ENCODE measurements around the gene TRIM47.

The TRIM47 gene

DNA sequence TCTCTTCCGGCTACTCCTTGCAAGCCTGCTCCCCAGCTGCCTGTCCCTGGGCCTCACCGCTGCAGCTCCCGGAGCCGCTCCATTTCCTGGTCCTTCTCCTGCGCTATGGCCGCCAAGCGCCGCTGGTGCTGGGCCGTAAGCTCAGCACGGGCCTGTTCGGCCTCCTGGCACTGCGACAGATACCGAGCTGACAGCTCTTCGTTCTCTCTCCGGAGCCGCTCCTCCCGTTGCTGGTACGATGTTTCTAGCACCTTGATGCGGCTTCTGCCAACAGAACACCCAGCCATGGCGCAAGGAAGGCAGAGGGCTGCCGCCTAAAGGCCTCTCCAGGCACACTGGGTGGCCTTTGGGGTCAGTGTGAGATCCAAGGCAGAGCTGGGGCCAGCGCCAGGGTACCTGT, 41.2 kb upstream of the TRIM47 start:
- Histone ChIP-seq H3K9ac (ENCODE audit: low read length) (no peak overlapping the region), H3K27me3 (ENCODE audit: low read length) (no peaks in the 10 kb centered on the region), H2AFZ (ENCODE audit: low read depth, low read length, severe bottlenecking) (no peak overlapping the region), H3K9me2 (replicated peaks; ENCODE audit: insufficient read depth, low read length) (no peaks in the 10 kb centered on the region), H3K9me3 (ENCODE audit: insufficient read depth, low read length) (no peaks in the 10 kb centered on the region), H3K36me3 (ENCODE audit: low read length) (no peaks in the 10 kb centered on the region), H4K20me1 (ENCODE audit: low read depth, low read length) (no peaks in the 10 kb centered on the region), H3K4me3 (ENCODE audit: insufficient read depth, low read length, poor library complexity, severe bottlenecking) (no peak overlapping the region), H3K4me2 (ENCODE audit: low read depth, low read length, poor library complexity, severe bottlenecking) (no peak overlapping the region), H3F3A (ENCODE audit: insufficient read depth) (no peaks in the 10 kb centered on the region), H3K27ac (ENCODE audit: low read depth, low read length) (no peak overlapping the region), H3K79me2 (ENCODE audit: insufficient read depth, low read length) (no peaks in the 10 kb centered on the region)
- TF ChIP-seq, protein P1, sequence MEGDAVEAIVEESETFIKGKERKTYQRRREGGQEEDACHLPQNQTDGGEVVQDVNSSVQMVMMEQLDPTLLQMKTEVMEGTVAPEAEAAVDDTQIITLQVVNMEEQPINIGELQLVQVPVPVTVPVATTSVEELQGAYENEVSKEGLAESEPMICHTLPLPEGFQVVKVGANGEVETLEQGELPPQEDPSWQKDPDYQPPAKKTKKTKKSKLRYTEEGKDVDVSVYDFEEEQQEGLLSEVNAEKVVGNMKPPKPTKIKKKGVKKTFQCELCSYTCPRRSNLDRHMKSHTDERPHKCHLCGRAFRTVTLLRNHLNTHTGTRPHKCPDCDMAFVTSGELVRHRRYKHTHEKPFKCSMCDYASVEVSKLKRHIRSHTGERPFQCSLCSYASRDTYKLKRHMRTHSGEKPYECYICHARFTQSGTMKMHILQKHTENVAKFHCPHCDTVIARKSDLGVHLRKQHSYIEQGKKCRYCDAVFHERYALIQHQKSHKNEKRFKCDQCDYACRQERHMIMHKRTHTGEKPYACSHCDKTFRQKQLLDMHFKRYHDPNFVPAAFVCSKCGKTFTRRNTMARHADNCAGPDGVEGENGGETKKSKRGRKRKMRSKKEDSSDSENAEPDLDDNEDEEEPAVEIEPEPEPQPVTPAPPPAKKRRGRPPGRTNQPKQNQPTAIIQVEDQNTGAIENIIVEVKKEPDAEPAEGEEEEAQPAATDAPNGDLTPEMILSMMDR (IDR thresholded peaks at IDR 0.05; ENCODE audit: insufficient read depth, low read length, poor library complexity, severe bottlenecking), result no peak
- TF ChIP-seq EZH2phosphoT487 (conservative IDR thresholded peaks at IDR 0.05; ENCODE audit: low read length), result no peak

DNA sequence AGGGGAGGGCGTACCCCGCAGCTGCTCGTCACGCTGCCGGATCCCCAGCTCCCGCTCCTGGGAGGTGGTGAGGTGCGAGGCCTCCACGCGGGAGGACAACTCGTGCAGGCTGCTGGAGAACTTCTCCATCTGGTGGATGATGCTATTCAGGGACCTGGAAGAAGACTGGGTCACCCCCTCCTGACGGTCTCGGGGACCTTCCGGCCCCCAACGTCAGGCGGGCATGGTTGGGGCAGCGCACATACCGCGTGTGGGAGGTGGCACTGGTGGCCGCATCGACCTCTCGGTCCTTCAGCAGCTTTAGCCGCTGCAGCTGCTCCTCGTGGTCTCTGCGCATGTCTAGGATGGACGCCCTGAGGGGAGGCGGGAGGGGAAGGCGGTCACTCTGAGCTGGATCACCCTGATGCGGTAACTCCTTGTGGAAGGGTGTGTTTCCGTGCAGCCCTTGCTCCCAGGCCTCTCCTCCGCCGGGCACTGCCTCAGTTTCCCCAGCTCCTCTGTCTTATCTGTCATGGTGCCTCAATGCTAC, 39.6 kb upstream of the TRIM47 start:
- H3K9me3 ChIP-seq (ENCODE audit: insufficient read depth, low read length), result no peaks in the 10 kb centered on the region
- H3K36me3 ChIP-seq (ENCODE audit: low read length), result no peaks in the 10 kb centered on the region
- H3K9me2 ChIP-seq (replicated peaks; ENCODE audit: insufficient read depth, low read length), result no peaks in the 10 kb centered on the region
- H3F3A ChIP-seq (ENCODE audit: insufficient read depth), result no peaks in the 10 kb centered on the region
- H3K27me3 ChIP-seq (ENCODE audit: low read length), result no peaks in the 10 kb centered on the region
- no peak overlapping the region for H3K4me2 ChIP-seq (ENCODE audit: low read depth, low read length, poor library complexity, severe bottlenecking)
- H3K27ac ChIP-seq (ENCODE audit: low read depth, low read length), result no peak overlapping the region
- H3K4me3 ChIP-seq (ENCODE audit: insufficient read depth, low read length, poor library complexity, severe bottlenecking), result no peak overlapping the region
- H4K20me1 ChIP-seq (ENCODE audit: low read depth, low read length), result no peaks in the 10 kb centered on the region
- no peaks in the 10 kb centered on the region for H3K79me2 ChIP-seq (ENCODE audit: insufficient read depth, low read length)
- no peak overlapping the region for H2AFZ ChIP-seq (ENCODE audit: low read depth, low read length, severe bottlenecking)
- no peak for TF ChIP-seq EZH2phosphoT487 (conservative IDR thresholded peaks at IDR 0.05; ENCODE audit: low read length)
- TF ChIP-seq, protein P1 (IDR thresholded peaks at IDR 0.05; ENCODE audit: insufficient read depth, low read length, poor library complexity, severe bottlenecking), result no peak
- H3K9ac ChIP-seq (ENCODE audit: low read length), result no peak overlapping the region

DNA sequence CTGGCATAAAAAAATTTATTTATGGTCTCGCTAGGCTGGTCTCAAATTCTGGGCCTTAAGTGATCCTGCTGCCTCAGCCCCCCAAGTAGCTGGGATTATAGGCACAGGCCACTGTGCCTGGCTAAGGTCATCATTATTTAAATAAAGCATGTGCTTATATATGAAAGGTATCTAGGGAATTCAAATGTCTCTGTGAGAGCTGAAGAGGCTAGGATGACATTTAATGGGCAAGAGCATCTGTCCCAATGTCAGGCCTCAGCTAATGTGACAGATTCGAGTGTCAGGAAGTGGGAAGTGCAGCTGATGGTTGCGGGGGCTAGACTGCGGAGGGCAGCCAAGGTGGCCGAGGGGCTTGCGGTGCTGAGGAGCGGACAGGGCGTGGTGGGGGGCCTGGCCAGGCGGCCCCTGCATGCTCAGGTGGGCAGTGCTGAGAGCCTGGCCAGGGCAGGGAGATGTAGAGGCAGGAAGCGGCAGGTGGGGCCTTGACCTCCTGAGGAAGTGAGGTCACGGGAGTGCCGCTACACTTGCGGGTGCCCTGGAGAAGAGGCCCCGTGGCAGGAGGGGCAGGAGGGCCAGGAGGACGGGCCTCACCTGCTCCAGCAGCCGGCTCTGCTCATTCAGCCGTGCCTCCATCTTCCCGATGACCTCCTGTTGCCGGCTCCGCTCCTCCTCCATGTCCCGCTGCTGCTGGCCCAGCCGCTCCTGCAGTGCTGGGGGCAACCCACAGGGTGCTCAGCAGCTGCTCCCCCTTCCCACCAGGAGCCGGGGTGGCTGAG, 38.9 kb upstream of the TRIM47 start:
- Histone ChIP-seq H3K4me2 (ENCODE audit: low read depth, low read length, poor library complexity, severe bottlenecking) (no peak overlapping the region), H3K27ac (ENCODE audit: low read depth, low read length) (no peak overlapping the region), H3K27me3 (ENCODE audit: low read length) (no peaks in the 10 kb centered on the region), H3K9me2 (replicated peaks; ENCODE audit: insufficient read depth, low read length) (no peaks in the 10 kb centered on the region), H4K20me1 (ENCODE audit: low read depth, low read length) (no peaks in the 10 kb centered on the region), H3K4me3 (ENCODE audit: insufficient read depth, low read length, poor library complexity, severe bottlenecking) (no peak overlapping the region), H3K36me3 (ENCODE audit: low read length) (no peaks in the 10 kb centered on the region), H3F3A (ENCODE audit: insufficient read depth) (no peaks in the 10 kb centered on the region), H2AFZ (ENCODE audit: low read depth, low read length, severe bottlenecking) (no peak overlapping the region), H3K9me3 (ENCODE audit: insufficient read depth, low read length) (no peaks in the 10 kb centered on the region), H3K79me2 (ENCODE audit: insufficient read depth, low read length) (no peaks in the 10 kb centered on the region), H3K9ac (ENCODE audit: low read length) (no peak overlapping the region)
- TF ChIP-seq EZH2phosphoT487 (conservative IDR thresholded peaks at IDR 0.05; ENCODE audit: low read length), result no peak
- TF ChIP-seq, protein P1 (IDR thresholded peaks at IDR 0.05; ENCODE audit: insufficient read depth, low read length, poor library complexity, severe bottlenecking), result no peak

Data from SU-DHL-6 (cell line).